GM21717 (cell line): Measurements from ENCODE around the gene GUK1.
"Not testable (repeated sequence)": the region's sequence is repeated elsewhere in the genome, so short reads cannot be mapped to it uniquely, and the experiment has no call there.

Experiments
- ATAC-seq: cut with Tn5 transposase; IDR thresholded peaks from one replicate; pipeline ENCODE4 v1.9.1; 2021; ENCODE audit warnings: mild to moderate bottlenecking, moderate library complexity; ENCODE audit not compliant: unreplicated experiment

GUK1 gene

DNA sequence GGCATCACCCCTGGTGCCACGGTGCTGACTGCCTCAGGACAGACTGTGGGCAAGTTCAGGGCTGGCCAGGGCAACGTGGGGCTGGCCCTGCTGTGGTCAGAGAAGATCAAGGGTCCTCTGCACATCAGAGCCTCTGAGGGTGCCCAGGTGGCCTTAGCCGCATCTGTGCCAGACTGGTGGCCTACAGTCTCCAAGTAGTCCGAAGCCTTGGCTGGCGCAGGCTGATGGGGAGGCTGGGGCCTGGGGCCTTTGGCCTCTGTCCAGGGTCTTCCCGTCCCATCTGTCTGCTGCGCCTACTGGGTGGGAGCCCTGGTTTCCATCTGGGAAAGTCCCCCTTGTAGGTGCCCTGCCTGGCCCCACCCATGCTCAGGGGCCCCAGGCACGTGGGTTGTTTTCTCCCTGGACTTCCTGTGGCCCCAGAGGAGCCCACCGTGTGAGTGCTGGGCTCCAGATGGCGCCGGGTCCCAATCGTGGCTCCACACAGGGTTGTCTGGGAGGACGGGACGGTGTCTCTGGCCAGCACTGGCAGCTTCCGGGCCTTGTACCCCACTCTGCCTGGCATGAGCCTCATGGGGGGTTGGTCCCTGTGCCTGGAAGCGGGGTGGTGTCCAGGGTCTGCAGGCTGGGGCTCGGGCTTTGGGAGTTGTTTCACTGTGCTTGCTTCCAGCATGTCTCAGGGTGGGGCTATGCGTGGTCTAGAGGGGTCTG, 35.4 kb downstream of the GUK1 start:
- no peak for ATAC-seq

DNA sequence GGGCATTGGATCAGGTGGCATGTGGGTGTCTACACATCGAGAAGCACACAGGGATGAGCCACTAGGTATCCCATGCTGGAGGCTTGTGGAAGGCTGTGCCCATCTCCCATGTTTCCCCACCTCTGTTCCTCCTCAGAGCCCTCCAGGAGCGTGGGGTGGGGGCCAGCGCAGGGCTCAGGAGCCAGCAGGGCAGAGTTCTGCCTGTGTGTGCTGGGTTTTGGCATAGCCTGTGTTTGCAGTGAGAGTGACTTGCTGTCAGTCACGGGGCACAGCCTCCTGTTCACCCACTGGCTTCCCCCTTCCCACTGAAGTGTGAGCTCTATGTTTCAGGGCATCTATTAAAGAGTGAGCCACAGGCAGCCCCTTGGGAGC, 35.9 kb downstream of the GUK1 start:
- ATAC-seq, result no peak

DNA sequence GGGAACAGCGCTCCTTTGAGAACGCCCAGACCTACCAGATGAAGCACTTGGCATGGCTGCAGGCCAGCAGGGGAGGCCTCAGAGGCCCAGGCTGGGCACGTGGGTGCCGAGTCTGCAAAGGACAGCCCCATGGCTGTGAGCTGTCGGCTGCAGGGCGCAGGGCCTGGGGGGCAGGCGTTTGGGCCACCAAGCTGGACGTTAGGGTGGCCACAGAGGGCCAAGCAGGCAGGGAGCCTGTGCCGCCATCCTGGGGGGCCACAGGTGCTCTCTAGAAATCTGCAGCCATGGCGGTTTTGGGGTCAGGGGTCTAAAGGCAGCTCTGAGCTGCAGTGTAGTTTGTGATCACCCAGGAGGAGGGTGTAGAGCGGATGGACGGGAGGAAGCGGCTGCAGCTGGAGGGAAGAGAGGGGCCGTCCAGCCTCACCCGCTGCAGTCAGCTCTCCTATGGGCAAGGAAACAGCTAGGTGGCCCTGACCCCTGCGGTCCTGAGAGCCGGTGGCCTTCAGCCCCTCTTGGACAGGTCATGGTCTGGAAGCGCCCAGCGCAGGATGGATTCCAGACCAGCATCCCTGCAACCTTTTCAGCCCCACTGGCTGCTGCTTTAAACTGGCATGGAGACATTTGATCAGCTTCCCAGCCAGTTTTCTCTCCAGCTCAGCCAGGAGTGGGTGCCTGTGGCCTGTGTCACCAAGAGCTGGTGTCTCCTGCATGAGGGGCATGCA, 36.5 kb downstream of the GUK1 start:
- no peak for ATAC-seq

DNA sequence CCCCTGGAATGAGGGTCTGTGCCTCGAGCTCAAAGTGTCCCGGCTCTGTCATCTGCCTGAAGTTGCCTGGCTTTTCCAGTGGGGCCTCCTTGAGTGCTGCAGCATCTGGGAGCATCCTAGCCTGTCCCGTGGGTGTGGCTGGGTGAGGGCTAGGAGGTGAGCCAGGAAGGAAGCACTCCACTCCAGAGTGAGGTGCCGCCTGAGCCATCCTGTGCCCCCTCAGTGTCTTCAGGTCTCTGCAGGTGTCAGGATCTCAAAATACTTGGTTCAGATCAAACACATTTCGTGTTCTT, 37.0 kb downstream of the GUK1 start:
- no peak for ATAC-seq

DNA sequence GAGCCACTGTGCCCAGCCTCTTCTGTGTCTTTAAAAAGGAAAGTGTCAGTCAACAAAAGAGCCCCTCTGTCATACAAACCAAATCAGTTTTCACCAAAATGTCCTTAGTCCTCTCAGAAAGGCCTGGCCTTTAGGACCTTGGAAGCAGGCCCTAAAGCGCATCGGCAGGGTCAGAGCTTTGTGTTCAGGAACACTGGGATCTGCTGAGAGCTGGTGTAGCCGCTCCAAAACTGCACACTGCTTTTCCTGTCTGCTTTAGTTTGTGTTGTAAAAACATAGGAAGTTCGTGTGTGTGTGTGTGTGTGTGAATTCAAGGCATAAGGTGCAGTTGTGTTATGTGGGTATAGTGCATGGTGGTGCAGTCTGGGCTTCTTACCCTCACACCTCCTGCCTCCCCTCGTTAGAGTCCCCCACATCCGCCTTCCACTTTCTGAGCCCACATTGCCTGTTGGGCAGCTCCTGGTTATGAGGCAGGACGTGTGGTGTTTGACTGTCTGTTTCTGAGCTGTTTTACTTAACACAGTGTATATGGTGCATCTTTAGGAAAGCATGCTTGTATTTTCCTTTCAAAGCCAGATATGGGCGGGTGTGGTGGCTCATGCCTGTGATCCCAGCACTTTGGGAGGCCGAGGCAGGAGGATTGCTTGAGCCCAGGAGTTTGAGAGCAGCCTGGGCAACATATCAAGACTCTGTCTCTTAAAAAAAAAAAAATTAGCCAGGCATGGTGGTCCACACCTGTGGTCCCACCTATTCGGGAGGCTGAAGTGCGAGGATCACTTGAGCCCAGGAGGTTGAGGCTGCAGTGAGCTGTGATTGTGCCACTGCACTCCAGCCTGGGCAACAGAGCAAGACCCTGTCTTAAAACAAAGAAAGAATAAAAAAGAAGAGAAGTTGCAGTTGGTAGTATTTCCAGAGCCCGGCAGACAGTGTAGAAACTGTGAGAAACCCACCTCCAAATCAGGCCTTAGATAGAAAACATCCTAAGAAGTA, 37.9 kb downstream of the GUK1 start:
- no peak for ATAC-seq

DNA sequence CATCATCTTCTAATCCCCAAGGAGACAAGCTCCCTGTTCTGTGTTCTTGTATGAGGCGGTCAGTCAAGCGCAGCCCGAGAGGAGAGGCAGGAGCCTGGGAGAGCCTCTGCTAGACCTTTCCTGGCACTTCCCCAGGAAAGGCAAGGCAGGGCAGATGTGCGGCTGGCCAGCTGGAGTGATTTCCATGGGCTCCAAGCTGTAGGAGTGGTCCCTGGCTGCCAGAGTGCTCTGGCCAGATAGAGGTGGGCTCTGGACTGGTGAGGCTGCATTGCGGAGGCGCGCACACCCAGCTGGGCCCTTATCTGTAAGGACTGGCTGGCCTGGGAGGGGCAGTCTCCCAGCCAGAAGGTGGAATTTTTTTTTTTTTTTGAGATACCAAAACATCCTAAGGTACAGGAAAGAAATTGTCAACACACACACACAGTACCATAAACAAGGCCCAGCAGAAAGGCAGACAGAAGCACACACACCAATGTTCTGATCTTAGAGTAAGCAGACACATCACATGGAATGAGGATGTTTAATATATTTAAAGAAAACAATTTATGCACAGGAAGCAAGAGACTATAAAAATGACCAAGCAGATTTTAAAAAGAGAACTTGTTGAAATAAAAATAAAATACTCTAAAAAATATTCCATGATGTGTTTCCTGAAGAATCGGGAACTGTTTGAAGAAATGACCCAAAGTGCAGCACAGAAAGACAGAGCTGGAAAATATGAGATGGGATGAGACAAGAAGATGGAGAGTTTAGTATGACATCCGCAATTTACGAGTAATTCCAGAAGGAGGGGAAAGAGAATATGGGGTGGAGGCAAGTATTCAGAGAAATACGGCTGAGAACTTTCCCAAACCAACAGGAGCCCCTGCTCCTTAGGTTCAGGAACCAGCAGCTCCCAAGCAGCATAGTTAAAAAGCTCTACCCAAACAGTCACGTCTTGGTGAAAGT, 38.9 kb downstream of the GUK1 start:
- no peak for ATAC-seq

DNA sequence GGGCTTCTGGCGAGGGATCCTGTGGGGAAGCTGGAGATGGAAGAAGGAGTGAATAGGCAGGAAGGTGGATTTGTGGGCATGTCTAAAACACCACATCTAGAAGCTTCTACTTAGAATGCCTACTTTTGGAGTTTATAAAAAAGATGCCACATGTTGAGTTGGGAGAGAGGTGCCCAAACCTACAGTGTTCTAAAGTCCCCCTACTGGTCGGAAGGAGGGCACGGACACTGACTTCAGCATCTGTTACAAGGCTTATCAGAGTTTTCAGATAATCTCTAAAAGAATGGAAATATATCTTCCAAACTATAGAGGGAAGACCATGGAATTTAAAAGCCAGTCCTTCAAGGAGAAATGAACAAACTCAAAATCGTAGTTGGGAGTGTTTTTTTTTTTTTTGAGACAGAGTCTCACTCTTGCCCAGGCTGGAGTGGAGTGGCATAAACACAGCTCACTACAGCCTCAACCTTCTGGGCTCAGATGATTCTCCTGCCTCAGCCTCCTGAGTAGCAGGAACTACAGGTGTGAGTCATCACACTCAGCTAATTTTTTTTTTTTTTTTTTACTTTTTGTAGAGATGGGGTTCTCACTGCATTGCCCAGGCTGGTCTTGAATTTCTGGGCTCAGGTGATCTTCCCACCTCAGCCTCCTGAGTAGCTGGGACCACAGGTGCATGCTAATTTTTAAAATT, 40.3 kb downstream of the GUK1 start:
- ATAC-seq, result no peak

DNA sequence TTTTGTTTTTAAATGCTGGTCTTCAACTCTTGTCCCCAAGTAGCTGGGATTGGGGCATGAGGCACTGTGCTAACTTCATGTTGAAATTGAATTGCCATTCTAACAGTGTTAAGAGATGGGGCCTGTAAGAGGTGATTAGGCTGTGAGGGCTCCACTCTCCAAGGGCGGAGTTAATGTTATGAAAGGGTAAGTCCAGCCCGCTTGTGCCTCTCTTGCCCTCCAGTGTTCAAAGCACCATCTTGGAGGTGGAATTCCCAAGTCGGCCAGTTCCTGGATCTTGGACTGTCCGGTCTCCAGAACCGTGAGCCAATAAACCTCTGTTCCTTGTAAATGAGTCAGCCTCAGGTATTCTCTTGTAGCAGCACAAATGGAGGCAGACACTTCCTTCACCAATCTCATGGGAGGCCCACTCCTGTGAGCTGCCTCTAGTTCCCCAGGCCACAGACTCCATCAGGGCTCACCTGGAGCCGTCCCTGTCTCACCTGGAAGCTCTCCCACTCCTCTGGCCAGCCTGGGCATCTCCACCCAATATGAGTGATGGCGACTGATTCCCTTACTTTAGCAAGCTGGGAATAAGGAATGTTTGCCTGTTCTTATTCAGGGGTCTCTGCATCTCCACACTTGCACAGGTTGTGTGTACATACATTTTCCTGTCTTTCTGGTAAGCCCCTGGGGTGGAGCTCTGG, 41.0 kb downstream of the GUK1 start:
- no peak for ATAC-seq

DNA sequence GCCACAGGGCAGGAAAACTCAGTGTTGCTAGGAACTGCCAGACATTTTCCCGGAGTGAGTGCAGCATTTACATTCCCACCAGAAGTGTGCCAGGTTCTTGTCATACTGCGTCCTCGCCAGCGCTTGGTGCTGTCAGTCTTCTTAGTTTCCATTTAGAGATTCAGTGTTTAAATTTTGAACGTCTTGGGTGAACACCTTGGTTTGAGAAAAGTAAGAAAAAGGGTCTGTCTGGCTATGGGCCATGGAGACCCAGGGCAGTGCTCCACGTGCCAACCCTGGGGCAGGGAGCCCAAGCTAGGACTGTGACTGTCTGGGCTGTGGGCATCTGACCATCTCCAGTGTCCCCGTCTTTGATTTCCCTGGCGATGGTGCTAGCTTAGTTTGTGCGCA, 41.6 kb downstream of the GUK1 start:
- no peak for ATAC-seq

DNA sequence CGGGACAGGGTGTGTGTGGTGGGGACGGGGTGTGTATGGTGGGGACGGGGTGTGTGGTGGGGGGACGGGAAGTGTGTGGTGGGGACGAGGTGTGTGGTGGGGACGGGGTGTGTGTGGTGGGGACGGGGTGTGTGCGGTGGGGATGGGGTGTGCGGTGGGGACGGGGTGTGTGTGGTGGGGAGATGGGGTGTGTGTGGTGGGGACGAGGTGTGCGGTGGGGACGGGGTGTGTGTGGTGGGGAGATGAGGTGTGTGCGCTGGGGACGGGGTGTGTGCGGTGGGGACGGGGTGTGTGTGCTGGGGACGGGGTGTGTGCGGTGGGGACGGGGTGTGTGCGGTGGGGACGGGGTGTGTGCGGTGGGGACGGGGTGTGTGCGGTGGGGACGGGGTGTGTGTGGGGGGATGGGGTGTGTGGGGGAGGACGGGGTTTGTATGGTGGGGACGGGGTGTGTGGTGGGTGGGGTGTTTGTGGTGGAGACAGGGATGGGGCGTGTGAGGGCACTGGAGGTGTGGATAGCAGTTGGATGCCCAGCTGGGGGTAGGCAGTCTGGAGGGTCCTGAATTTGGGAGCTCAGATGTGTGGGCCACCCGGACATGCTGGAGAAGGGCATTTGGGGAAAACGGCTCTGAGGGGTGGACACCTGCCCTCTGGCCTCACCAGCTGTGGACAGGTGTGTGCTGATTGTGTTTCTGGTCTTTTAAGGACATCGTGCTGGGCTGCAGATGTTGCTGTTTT, 42.4 kb downstream of the GUK1 start:
- no peak for ATAC-seq

DNA sequence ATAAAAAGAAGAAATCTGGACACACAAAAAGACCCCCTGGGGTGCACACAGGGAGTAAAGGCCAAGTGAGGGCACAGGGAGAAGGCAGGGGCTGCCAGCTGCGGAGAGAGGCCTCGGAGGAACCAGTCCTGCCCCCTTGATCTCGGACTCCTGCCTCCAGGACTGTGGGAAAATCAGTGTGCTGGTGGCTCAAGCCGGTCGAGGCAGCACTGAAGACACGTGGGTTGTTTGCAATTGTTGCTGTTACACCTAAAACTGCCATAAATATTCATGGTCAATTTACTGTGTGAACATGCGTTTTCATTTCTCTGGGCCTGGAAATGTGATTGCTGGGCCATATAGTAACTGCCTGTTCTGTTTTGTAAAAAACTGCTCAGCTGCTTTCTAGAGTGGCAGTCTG, 44.1 kb downstream of the GUK1 start:
- ATAC-seq, result no peak

DNA sequence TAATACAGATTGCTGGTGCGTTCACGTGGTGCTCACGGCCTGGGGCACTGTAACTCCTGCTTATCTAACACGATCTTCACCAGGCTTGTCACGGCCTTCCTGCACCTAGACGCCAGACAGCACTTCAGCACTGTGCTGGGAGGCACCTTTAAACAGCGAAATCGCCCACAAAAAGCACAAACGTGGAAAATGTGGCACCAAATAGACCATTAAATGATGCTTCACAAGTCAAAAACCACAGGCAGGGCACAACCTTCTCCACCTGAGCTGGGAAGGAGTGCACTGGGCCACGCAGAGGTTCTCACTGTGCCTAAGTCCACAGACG, 45.5 kb downstream of the GUK1 start:
- no peak for ATAC-seq

DNA sequence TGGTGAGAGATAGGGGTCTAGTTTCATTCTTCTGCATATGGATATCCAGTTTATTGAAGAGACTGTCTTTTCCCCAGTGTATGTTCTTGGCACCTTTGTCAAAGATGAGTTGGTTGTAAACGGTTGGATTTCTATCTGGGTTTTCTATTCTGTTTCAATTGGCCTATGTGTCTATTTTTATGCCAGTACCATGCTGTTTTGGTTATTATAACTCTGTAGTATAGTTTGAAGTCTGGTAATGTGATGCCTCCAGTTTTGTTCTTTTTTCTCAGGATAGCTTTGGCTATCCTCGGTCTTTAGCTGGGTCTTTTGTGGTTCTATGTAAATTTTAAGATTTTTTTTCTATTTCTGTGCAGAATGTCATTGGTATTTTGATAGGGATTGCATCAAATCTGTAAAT, 48.2 kb downstream of the GUK1 start:
- ATAC-seq, result not testable (repeated sequence)

DNA sequence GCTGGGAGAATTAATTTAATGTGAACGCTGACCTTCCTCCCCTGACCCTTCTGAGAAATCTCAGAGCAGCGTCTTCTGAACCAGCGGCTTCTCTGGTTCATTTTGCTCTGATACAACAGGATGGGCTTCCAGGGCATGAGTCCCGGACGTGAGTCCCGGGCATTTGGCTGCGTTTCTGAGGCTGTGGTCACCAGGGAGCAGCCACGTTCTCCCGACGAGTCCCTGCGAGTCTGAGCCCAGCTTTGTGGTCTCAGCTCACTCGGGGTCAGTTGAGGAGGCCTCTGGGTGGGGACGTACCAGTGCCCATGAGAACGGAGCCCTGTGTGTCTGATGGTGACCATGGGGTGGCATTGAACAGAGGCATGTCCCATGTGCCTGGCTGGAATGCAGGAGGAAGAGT, 50.1 kb downstream of the GUK1 start:
- no peak for ATAC-seq

DNA sequence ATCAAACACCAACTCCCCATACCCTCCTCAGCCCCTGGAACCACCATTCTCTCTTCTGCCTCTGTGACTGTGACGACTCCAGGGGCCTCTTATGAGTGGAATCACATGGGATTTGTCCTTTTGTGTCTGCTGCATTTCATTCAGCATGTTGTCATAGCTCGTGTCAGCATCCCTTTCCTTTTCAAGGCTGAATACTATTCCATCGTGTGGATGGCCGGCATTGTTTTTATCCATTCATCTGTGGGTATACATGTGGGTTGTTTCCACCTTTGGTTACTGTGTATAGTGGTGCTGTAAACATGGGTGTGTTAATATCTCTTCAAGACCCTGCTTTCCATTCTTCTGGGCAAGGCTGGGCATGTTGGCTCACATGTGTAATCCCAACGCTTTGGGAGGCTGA, 50.7 kb downstream of the GUK1 start:
- ATAC-seq, result no peak

DNA sequence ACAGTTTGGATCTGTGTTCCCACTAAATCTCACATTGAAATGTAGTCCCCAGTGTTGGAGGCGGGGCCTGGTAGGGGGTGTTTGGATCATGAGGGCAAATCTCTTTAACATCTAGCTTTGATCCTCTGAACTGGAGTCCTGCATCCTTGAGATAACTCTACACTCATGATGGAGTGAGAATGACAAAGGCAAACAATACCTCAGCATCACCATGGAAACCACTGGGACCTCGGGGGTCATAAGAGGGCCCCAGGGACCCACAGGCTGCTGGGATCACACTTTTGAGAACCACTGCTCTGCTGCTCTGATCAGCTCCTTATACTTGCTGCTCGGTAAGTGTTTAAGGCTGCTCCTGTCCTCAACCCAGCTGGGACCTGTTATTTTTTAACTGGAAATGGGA, 54.4 kb downstream of the GUK1 start:
- ATAC-seq, result no peak

DNA sequence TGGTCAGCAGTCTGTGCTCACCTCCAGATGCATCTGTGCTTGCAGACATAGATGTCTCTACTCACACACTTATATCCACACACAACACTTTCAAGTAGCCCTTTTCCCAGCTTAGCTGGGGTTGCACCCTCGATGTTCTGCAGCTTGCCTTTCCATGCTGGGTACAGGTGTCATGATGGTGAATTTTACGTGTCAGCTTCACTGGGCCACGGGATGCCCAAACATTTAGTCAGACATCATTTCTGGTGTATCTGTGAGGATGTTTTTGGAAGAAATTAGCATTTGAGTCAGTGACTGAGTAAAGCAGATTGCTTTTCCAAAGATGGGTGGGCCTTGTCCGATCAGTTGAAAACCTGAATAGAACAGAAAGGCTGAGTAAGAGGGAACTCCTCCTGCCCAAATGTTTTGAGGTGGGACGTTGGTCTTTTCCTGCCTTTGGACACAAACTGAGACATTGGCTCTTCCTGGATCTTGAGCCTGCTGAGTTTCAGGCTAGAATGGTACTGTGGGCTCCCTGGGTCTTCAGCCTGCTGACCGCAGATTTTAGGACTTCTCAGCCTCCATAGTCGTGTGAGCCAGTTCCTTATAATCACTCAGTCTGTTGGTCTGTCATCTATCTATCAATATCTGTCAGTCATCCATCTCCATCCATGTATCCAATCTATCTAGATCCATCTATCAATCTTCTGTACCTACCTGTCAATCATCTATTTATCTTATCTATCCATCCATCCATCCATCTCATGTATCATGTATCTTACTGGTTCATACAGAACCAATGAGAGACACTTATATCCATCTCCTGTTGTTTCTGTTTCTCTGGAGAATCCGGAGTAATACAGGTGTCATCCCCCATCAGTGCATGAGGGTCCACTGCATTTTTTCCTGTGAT, 55.1 kb downstream of the GUK1 start:
- ATAC-seq, result no peak

DNA sequence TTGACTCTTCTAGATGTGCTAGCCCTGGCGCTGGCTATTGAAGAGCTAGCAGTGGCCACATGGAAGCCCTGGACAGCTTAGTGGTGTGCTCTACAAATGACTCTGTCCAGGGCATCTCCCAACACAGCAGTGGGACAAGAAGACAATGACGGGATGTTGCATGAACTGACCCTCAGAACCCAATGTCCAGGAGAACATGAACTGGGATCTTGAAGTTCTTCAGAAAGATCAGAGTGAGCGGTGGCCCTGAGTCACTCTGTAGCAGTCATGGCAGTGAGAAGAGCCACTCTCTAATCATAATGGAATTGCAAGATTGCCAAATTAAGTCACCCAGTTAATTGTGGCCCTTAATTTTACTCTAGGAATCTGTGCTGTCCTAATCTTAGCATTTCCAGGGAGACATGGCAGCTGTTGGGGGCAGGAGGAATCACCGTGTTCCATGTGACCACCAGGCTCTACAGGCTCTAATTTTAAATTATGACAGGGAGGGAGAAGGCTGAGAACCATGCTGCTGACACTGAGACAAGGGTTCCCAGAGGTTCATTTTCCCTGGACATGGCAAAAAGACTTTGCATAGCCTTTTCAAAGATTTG, 57.6 kb downstream of the GUK1 start:
- no peak for ATAC-seq
